Measurements from ENCODE around the gene HBS1L.
A peak's percentile ranks its signal among the peaks of the same experiment; 100 is the strongest.
"Not testable (repeated sequence)": the region's sequence is repeated elsewhere in the genome, so short reads cannot be mapped to it uniquely, and the experiment has no call there.

HBS1L gene

GRCh38 chr6:135062735-135063134 is 8.1 kb upstream of the HBS1L start:
- Histone ChIP-seq H3K27me3 (ENCODE audit: control insufficient read depth in 2 of 2, insufficient read depth in 2 of 2, low read length in 2 of 2) (no peaks in the 10 kb centered on the region), H3K9me3 (ENCODE audit: control insufficient read depth in 2 of 2, low read length in 2 of 2) (no peaks in the 10 kb centered on the region), H3K36me3 (ENCODE audit: control insufficient read depth in 2 of 2, insufficient read depth in 2 of 2, low read length in 2 of 2) (no peaks in the 10 kb centered on the region), H3K4me1 (ENCODE audit: control insufficient read depth in 2 of 2, insufficient read depth in 2 of 2, low read length in 2 of 2) (no peaks in the 10 kb centered on the region), H3K27ac (ENCODE audit: low read depth in 2 of 2, low read length in 2 of 2) (no peak overlapping the region), H3K4me3 (ENCODE audit: low read length in 2 of 2) (no peak overlapping the region), H3K9ac (ENCODE audit: low read depth in 1 of 2, low read length in 2 of 2) (no peak overlapping the region)

GRCh38 chr6:135060076-135060475 is 5.5 kb upstream of the HBS1L start:
- H3K9ac ChIP-seq (ENCODE audit: low read depth in 1 of 2, low read length in 2 of 2), result no peak overlapping the region
- peaks cover 2% of the 10 kb centered on the region in 2 donors for H3K4me1 ChIP-seq (ENCODE audit: control insufficient read depth in 2 of 2, insufficient read depth in 2 of 2, low read length in 2 of 2)
- no peak overlapping the region for H3K4me3 ChIP-seq (ENCODE audit: low read length in 2 of 2)
- no peaks in the 10 kb centered on the region for H3K36me3 ChIP-seq (ENCODE audit: control insufficient read depth in 2 of 2, insufficient read depth in 2 of 2, low read length in 2 of 2)
- H3K9me3 ChIP-seq (ENCODE audit: control insufficient read depth in 2 of 2, low read length in 2 of 2), result no peaks in the 10 kb centered on the region
- H3K27me3 ChIP-seq (ENCODE audit: control insufficient read depth in 2 of 2, insufficient read depth in 2 of 2, low read length in 2 of 2), result no peaks in the 10 kb centered on the region
- H3K27ac ChIP-seq (ENCODE audit: low read depth in 2 of 2, low read length in 2 of 2), result no peak overlapping the region

- H3K9me3 ChIP-seq (ENCODE audit: control insufficient read depth in 2 of 2, low read length in 2 of 2); H3K9ac ChIP-seq (ENCODE audit: low read depth in 1 of 2, low read length in 2 of 2); H3K27ac ChIP-seq (ENCODE audit: low read depth in 2 of 2, low read length in 2 of 2); H3K4me3 ChIP-seq (ENCODE audit: low read length in 2 of 2); H3K36me3 ChIP-seq (ENCODE audit: control insufficient read depth in 2 of 2, insufficient read depth in 2 of 2, low read length in 2 of 2); H3K27me3 ChIP-seq (ENCODE audit: control insufficient read depth in 2 of 2, insufficient read depth in 2 of 2, low read length in 2 of 2): not testable (repeated sequence)
- H3K4me1 ChIP-seq (ENCODE audit: control insufficient read depth in 2 of 2, insufficient read depth in 2 of 2, low read length in 2 of 2), result peaks cover 4 to 11% of the 10 kb centered on the region in 2 donors
Measured at GRCh38 chr6:135058299-135058698, 3.7 kb upstream of the HBS1L start.

GRCh38 chr6:135056632-135057031 is 2.0 kb upstream of the HBS1L start:
- H3K4me3 ChIP-seq (ENCODE audit: low read length in 2 of 2), result no peak overlapping the region
- no peaks in the 10 kb centered on the region for H3K36me3 ChIP-seq (ENCODE audit: control insufficient read depth in 2 of 2, insufficient read depth in 2 of 2, low read length in 2 of 2)
- H3K9ac ChIP-seq (ENCODE audit: low read depth in 1 of 2, low read length in 2 of 2), result no peak overlapping the region
- no peaks in the 10 kb centered on the region for H3K9me3 ChIP-seq (ENCODE audit: control insufficient read depth in 2 of 2, low read length in 2 of 2)
- peaks cover 7 to 12% of the 10 kb centered on the region in 2 donors for H3K4me1 ChIP-seq (ENCODE audit: control insufficient read depth in 2 of 2, insufficient read depth in 2 of 2, low read length in 2 of 2)
- H3K27me3 ChIP-seq (ENCODE audit: control insufficient read depth in 2 of 2, insufficient read depth in 2 of 2, low read length in 2 of 2), result no peaks in the 10 kb centered on the region
- H3K27ac ChIP-seq (ENCODE audit: low read depth in 2 of 2, low read length in 2 of 2), result no peak overlapping the region

GRCh38 chr6:135054226-135054568 is 425 bp downstream of the HBS1L start:
- H3K4me3 ChIP-seq (ENCODE audit: low read length in 2 of 2), result peak overlapping the region; percentile 85 to 98
- peaks cover 7 to 12% of the 10 kb centered on the region in 2 donors for H3K4me1 ChIP-seq (ENCODE audit: control insufficient read depth in 2 of 2, insufficient read depth in 2 of 2, low read length in 2 of 2)
- peak overlapping the region; percentile 71 to 73 for H3K27ac ChIP-seq (ENCODE audit: low read depth in 2 of 2, low read length in 2 of 2)
- H3K9ac ChIP-seq (ENCODE audit: low read depth in 1 of 2, low read length in 2 of 2), result peak overlapping the region; percentile 82 to 87
- no peaks in the 10 kb centered on the region for H3K9me3 ChIP-seq (ENCODE audit: control insufficient read depth in 2 of 2, low read length in 2 of 2)
- no peaks in the 10 kb centered on the region for H3K36me3 ChIP-seq (ENCODE audit: control insufficient read depth in 2 of 2, insufficient read depth in 2 of 2, low read length in 2 of 2)
- no peaks in the 10 kb centered on the region for H3K27me3 ChIP-seq (ENCODE audit: control insufficient read depth in 2 of 2, insufficient read depth in 2 of 2, low read length in 2 of 2)

GRCh38 chr6:135053406-135053805 is 1.2 kb downstream of the HBS1L start:
- H3K9ac ChIP-seq (ENCODE audit: low read depth in 1 of 2, low read length in 2 of 2), result no peak overlapping the region
- peaks cover 7 to 12% of the 10 kb centered on the region in 2 donors for H3K4me1 ChIP-seq (ENCODE audit: control insufficient read depth in 2 of 2, insufficient read depth in 2 of 2, low read length in 2 of 2)
- no peak overlapping the region for H3K27ac ChIP-seq (ENCODE audit: low read depth in 2 of 2, low read length in 2 of 2)
- peak overlapping the region; percentile 85 to 98 for H3K4me3 ChIP-seq (ENCODE audit: low read length in 2 of 2)
- H3K27me3 ChIP-seq (ENCODE audit: control insufficient read depth in 2 of 2, insufficient read depth in 2 of 2, low read length in 2 of 2), result no peaks in the 10 kb centered on the region
- peaks cover 3 to 7% of the 10 kb centered on the region in 2 donors for H3K36me3 ChIP-seq (ENCODE audit: control insufficient read depth in 2 of 2, insufficient read depth in 2 of 2, low read length in 2 of 2)
- H3K9me3 ChIP-seq (ENCODE audit: control insufficient read depth in 2 of 2, low read length in 2 of 2), result no peaks in the 10 kb centered on the region

GRCh38 chr6:135052939-135053338 is 1.7 kb downstream of the HBS1L start:
- Histone ChIP-seq H3K27me3 (ENCODE audit: control insufficient read depth in 2 of 2, insufficient read depth in 2 of 2, low read length in 2 of 2) (no peaks in the 10 kb centered on the region), H3K4me3 (ENCODE audit: low read length in 2 of 2) (peak overlapping the region in 1 of 2 donors; percentile 34), H3K36me3 (ENCODE audit: control insufficient read depth in 2 of 2, insufficient read depth in 2 of 2, low read length in 2 of 2) (peaks cover 6 to 12% of the 10 kb centered on the region in 2 donors), H3K9ac (ENCODE audit: low read depth in 1 of 2, low read length in 2 of 2) (no peak overlapping the region), H3K9me3 (ENCODE audit: control insufficient read depth in 2 of 2, low read length in 2 of 2) (no peaks in the 10 kb centered on the region), H3K4me1 (ENCODE audit: control insufficient read depth in 2 of 2, insufficient read depth in 2 of 2, low read length in 2 of 2) (peaks cover 7 to 12% of the 10 kb centered on the region in 2 donors), H3K27ac (ENCODE audit: low read depth in 2 of 2, low read length in 2 of 2) (no peak overlapping the region)

- H3K27me3 ChIP-seq (ENCODE audit: control insufficient read depth in 2 of 2, insufficient read depth in 2 of 2, low read length in 2 of 2), result no peaks in the 10 kb centered on the region
- peaks cover 5% of the 10 kb centered on the region in 2 donors for H3K4me1 ChIP-seq (ENCODE audit: control insufficient read depth in 2 of 2, insufficient read depth in 2 of 2, low read length in 2 of 2)
- no peak overlapping the region for H3K4me3 ChIP-seq (ENCODE audit: low read length in 2 of 2)
Measured at GRCh38 chr6:135048915-135049314, 5.7 kb downstream of the HBS1L start.

GRCh38 chr6:135047336-135047735 is 7.3 kb downstream of the HBS1L start:
- Histone ChIP-seq H3K4me1 (ENCODE audit: control insufficient read depth in 2 of 2, insufficient read depth in 2 of 2, low read length in 2 of 2) (peaks cover 0 to 2% of the 10 kb centered on the region in 2 donors), H3K4me3 (ENCODE audit: low read length in 2 of 2) (no peak overlapping the region), H3K27ac (ENCODE audit: low read depth in 2 of 2, low read length in 2 of 2) (no peak overlapping the region), H3K36me3 (ENCODE audit: control insufficient read depth in 2 of 2, insufficient read depth in 2 of 2, low read length in 2 of 2) (peaks cover 13 to 18% of the 10 kb centered on the region in 2 donors), H3K9ac (ENCODE audit: low read depth in 1 of 2, low read length in 2 of 2) (no peak overlapping the region), H3K9me3 (ENCODE audit: control insufficient read depth in 2 of 2, low read length in 2 of 2) (no peaks in the 10 kb centered on the region), H3K27me3 (ENCODE audit: control insufficient read depth in 2 of 2, insufficient read depth in 2 of 2, low read length in 2 of 2) (no peaks in the 10 kb centered on the region)

More at GRCh38 chr6:135048915-135049314, 5.7 kb downstream of the HBS1L start:
- no peak overlapping the region for H3K27ac ChIP-seq (ENCODE audit: low read depth in 2 of 2, low read length in 2 of 2)
- peaks cover 13 to 18% of the 10 kb centered on the region in 2 donors for H3K36me3 ChIP-seq (ENCODE audit: control insufficient read depth in 2 of 2, insufficient read depth in 2 of 2, low read length in 2 of 2)
- H3K9ac ChIP-seq (ENCODE audit: low read depth in 1 of 2, low read length in 2 of 2), result no peak overlapping the region
- no peaks in the 10 kb centered on the region for H3K9me3 ChIP-seq (ENCODE audit: control insufficient read depth in 2 of 2, low read length in 2 of 2)

GRCh38 chr6:135046912-135047311 is 7.7 kb downstream of the HBS1L start:
- Histone ChIP-seq H3K9ac (ENCODE audit: low read depth in 1 of 2, low read length in 2 of 2) (no peak overlapping the region), H3K9me3 (ENCODE audit: control insufficient read depth in 2 of 2, low read length in 2 of 2) (no peaks in the 10 kb centered on the region), H3K27ac (ENCODE audit: low read depth in 2 of 2, low read length in 2 of 2) (no peak overlapping the region), H3K36me3 (ENCODE audit: control insufficient read depth in 2 of 2, insufficient read depth in 2 of 2, low read length in 2 of 2) (peaks cover 13 to 18% of the 10 kb centered on the region in 2 donors), H3K27me3 (ENCODE audit: control insufficient read depth in 2 of 2, insufficient read depth in 2 of 2, low read length in 2 of 2) (no peaks in the 10 kb centered on the region), H3K4me3 (ENCODE audit: low read length in 2 of 2) (no peak overlapping the region), H3K4me1 (ENCODE audit: control insufficient read depth in 2 of 2, insufficient read depth in 2 of 2, low read length in 2 of 2) (peaks cover 0 to 2% of the 10 kb centered on the region in 2 donors)

- Histone ChIP-seq H3K9me3 (ENCODE audit: control insufficient read depth in 2 of 2, low read length in 2 of 2) (no peaks in the 10 kb centered on the region), H3K9ac (ENCODE audit: low read depth in 1 of 2, low read length in 2 of 2) (no peak overlapping the region), H3K27me3 (ENCODE audit: control insufficient read depth in 2 of 2, insufficient read depth in 2 of 2, low read length in 2 of 2) (no peaks in the 10 kb centered on the region), H3K27ac (ENCODE audit: low read depth in 2 of 2, low read length in 2 of 2) (no peak overlapping the region), H3K36me3 (ENCODE audit: control insufficient read depth in 2 of 2, insufficient read depth in 2 of 2, low read length in 2 of 2) (peaks cover 18 to 23% of the 10 kb centered on the region in 2 donors), H3K4me3 (ENCODE audit: low read length in 2 of 2) (no peak overlapping the region), H3K4me1 (ENCODE audit: control insufficient read depth in 2 of 2, insufficient read depth in 2 of 2, low read length in 2 of 2) (peaks cover 0 to 2% of the 10 kb centered on the region in 2 donors)
Measured at GRCh38 chr6:135044639-135045038, 10.0 kb downstream of the HBS1L start.

Data from mucosa of rectum (tissue), 2 donors.